Mesenchymal stem cell (in vitro differentiated cells and primary cell): ENCODE results near the gene ZFHX3.

Source experiments
- DNase-seq: peaks from one replicate; pipeline ENCODE4 v3.0.0-alpha.2; 2013
- H2AFZ ChIP-seq: one replicate; pipeline ENCODE4 v1.6.1; 2013; ENCODE audit warnings: low read depth, mild to moderate bottlenecking, control low read depth, inconsistent platforms, low read length, moderate library complexity
- H2AK5ac ChIP-seq: 2 replicates; pipeline ENCODE4 v1.6.1; 2013; ENCODE audit warnings: low read length, moderate library complexity, mild to moderate bottlenecking, inconsistent platforms; ENCODE audit not compliant: severe bottlenecking
- H2BK120ac ChIP-seq: one replicate; pipeline ENCODE4 v1.6.1; 2013; ENCODE audit warnings: low read depth, mild to moderate bottlenecking, inconsistent platforms, low read length, moderate library complexity
- H2BK12ac ChIP-seq, 2 experiments: one replicate each; pipeline ENCODE4 v1.6.1; 2013; ENCODE audit warnings: inconsistent platforms in 2 of 2, low read length in 2 of 2, mild to moderate bottlenecking in 2 of 2, moderate library complexity in 2 of 2, control low read depth in 1 of 2
- H2BK15ac ChIP-seq: one replicate; pipeline ENCODE4 v1.6.1; 2013; ENCODE audit warnings: mild to moderate bottlenecking, low read depth, inconsistent platforms; ENCODE audit not compliant: poor library complexity, severe bottlenecking
- H2BK5ac ChIP-seq: 2 replicates; pipeline ENCODE4 v1.6.1; 2013; ENCODE audit warnings: low read depth, mild to moderate bottlenecking, low read length, control low read depth, inconsistent platforms; ENCODE audit not compliant: poor library complexity, severe bottlenecking
- H3K14ac ChIP-seq, 2 experiments: one replicate each; pipeline ENCODE4 v1.6.1; 2013; ENCODE audit warnings: inconsistent platforms in 2 of 2, low read length in 2 of 2, control low read depth in 1 of 2, mild to moderate bottlenecking in 1 of 2, moderate library complexity in 1 of 2
- H3K18ac ChIP-seq, 2 experiments: one replicate each; pipeline ENCODE4 v1.6.1; 2013; ENCODE audit warnings: inconsistent platforms in 2 of 2, low read length in 2 of 2, control low read depth in 1 of 2, low read depth in 1 of 2, mild to moderate bottlenecking in 1 of 2
- H3K23ac ChIP-seq, 2 experiments: one replicate each; pipeline ENCODE4 v1.6.1; 2013; ENCODE audit warnings: inconsistent platforms in 2 of 2, low read length in 2 of 2, mild to moderate bottlenecking in 2 of 2, moderate library complexity in 2 of 2, control low read depth in 1 of 2
- H3K27ac ChIP-seq: 2 replicates; pipeline ENCODE4 v1.5.1; 2013; ENCODE audit warnings: mild to moderate bottlenecking, moderate library complexity, low read length, control low read depth, inconsistent platforms; ENCODE audit not compliant: poor library complexity, severe bottlenecking
- H3K27me3 ChIP-seq, 2 experiments: 2 replicates each; pipeline versions ENCODE4 v1.6.1 to v1.7.0; 2013; ENCODE audit warnings: low read length in 2 of 2, mild to moderate bottlenecking in 2 of 2, moderate library complexity in 2 of 2, control low read depth in 1 of 2, inconsistent platforms in 1 of 2; ENCODE audit not compliant: control insufficient read depth in 1 of 2, insufficient read depth in 1 of 2
- H3K36me3 ChIP-seq, 2 experiments: 2 replicates each; pipeline versions ENCODE4 v1.6.1 to v1.7.0; 2013; ENCODE audit warnings: low read length in 2 of 2, control low read depth in 1 of 2, inconsistent platforms in 1 of 2, low read depth in 1 of 2, mild to moderate bottlenecking in 1 of 2; ENCODE audit not compliant: insufficient read depth in 2 of 2, control insufficient read depth in 1 of 2
- H3K4ac ChIP-seq, 2 experiments: one replicate each; pipeline ENCODE4 v1.6.1; 2013; ENCODE audit warnings: inconsistent platforms in 2 of 2, low read length in 2 of 2, mild to moderate bottlenecking in 2 of 2, moderate library complexity in 2 of 2, control low read depth in 1 of 2, low read depth in 1 of 2
- H3K4me1 ChIP-seq: 2 replicates; pipeline ENCODE4 v1.6.1; 2013; ENCODE audit warnings: low read depth, low read length, control low read depth; ENCODE audit not compliant: control insufficient read depth, insufficient read depth
- H3K4me2 ChIP-seq: 2 replicates; pipeline ENCODE4 v1.6.1; 2013; ENCODE audit warnings: low read length, mild to moderate bottlenecking, inconsistent platforms; ENCODE audit not compliant: poor library complexity, severe bottlenecking
- H3K4me3 ChIP-seq, 2 experiments: 2 replicates each; pipeline versions ENCODE4 v1.5.1 to v1.7.0; 2013; ENCODE audit warnings: low read length in 2 of 2, mild to moderate bottlenecking in 2 of 2, control low read depth in 1 of 2, low read depth in 1 of 2; ENCODE audit not compliant: insufficient read depth in 1 of 2
- H3K79me1 ChIP-seq: replicated peaks from 2 replicates; pipeline ENCODE4 v1.6.1; 2013; ENCODE audit warnings: mild to moderate bottlenecking, control low read depth, low read length, inconsistent platforms; ENCODE audit not compliant: poor library complexity, severe bottlenecking
- H3K9ac ChIP-seq: 2 replicates; pipeline ENCODE4 v1.7.0; 2013; ENCODE audit warnings: mild to moderate bottlenecking, low read length, moderate library complexity
- H3K9me3 ChIP-seq: 2 replicates; pipeline ENCODE4 v1.7.0; 2013; ENCODE audit warnings: mild to moderate bottlenecking, low read length; ENCODE audit not compliant: control insufficient read depth
- H4K8ac ChIP-seq: one replicate; pipeline ENCODE4 v1.6.1; 2013; ENCODE audit warnings: inconsistent platforms, mild to moderate bottlenecking, low read length, moderate library complexity
- H4K91ac ChIP-seq: one replicate; pipeline ENCODE4 v1.6.1; 2013; ENCODE audit warnings: mild to moderate bottlenecking, low read length, inconsistent platforms
- WGBS: methylation state at CpG from one replicate; pipeline ENCODE4 v1.1.7; 2013; ENCODE audit warnings: mixed read lengths; 5-methylcytosine and 5-hydroxymethylcytosine counted together

The ZFHX3 gene

GRCh38 chr16:72891291-72892227, 156.4 kb downstream of the ZFHX3 start:
- Histone ChIP-seq H3K4me1 (peaks cover 6% of the 10 kb centered on the region), H2BK12ac (no peak overlapping the region), H3K36me3 (peaks cover 16 to 34% of the 10 kb centered on the region in 2 experiments), H2BK15ac (no peak overlapping the region), H2AK5ac (no peak overlapping the region), H3K18ac (no peak overlapping the region), H4K8ac (no peak overlapping the region), H2AFZ (no peak overlapping the region), H3K79me1 (peaks cover 13% of the 10 kb centered on the region), H4K91ac (no peak overlapping the region), H3K27ac (no peak overlapping the region), H3K27me3 (no peaks in the 10 kb centered on the region), H3K4me2 (no peak overlapping the region), H3K9me3 (no peaks in the 10 kb centered on the region), H3K4me3 (no peak overlapping the region), H2BK5ac (no peak overlapping the region), H2BK120ac (no peak overlapping the region), H3K9ac (no peak overlapping the region), H3K23ac (no peak overlapping the region), H3K4ac (no peak overlapping the region), H3K14ac (no peak overlapping the region)
- 88% methylated on average over 9 of the region's 9 CpGs for WGBS
- DNase-seq = no peak

- Histone ChIP-seq H3K4me1 (peaks cover 6% of the 10 kb centered on the region), H3K9ac (no peak overlapping the region), H4K8ac (no peak overlapping the region)
Observed at GRCh38 chr16:72890587-72890986, 157.3 kb downstream of the ZFHX3 start.

DNA sequence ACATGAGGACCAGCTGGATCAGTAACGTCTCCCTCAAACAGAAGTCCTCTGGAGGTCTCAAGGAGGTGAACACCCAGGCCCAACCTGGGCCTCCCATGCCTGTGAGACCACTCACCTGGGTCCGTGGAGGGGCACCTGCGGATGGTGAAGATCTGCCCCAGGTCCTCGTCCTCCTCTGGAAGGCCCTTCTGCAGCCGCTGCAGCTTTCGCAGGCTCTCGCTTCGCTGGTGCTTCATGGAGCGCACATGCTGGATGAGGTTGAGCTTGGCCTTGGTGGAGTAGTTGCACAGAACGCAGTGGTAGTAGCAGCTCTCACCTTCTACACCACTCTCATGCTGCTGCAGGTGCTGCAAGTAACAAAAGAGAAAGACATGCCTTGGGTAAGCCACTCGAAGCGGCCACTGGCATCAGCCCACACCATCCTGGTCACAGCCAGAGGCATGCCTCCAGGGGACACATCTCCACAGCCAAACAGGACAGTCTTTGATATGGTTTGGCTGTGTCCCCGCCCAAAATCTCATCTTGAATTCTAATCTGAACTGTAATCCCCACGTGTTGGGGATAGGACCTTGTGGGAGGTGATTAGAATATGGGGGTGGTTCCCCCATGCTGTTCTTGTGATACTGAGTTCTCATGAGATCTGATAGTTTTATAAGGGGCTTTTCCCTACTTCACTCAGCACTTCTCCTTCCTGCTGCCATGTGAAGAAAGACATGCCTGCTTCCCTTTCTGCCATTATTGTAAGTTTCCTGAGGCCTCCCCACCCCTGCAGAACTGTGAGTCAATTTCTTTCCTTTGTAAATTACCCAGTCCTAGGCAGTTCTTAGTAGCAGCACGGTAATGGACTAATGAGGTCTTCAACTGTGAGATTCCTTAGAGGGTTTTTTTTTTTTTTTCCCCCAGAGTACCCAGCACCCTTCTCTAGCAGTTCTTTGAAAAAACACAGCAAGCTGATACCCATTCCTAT, 158.0 kb downstream of the ZFHX3 start:
- H3K9ac ChIP-seq = no peak overlapping the region
- no peak overlapping the region for H3K14ac ChIP-seq
- no peak overlapping the region for H3K18ac ChIP-seq
- H2BK12ac ChIP-seq = no peak overlapping the region
- no peak overlapping the region for H2BK5ac ChIP-seq
- no peak for DNase-seq
- H3K27me3 ChIP-seq = no peaks in the 10 kb centered on the region
- no peak overlapping the region for H3K4me3 ChIP-seq
- H2BK15ac ChIP-seq = no peak overlapping the region
- H3K79me1 ChIP-seq = peaks cover 12% of the 10 kb centered on the region
- WGBS = 93% methylated on average over 14 of the region's 15 CpGs
- H3K23ac ChIP-seq = no peak overlapping the region
- no peak overlapping the region for H4K91ac ChIP-seq
- no peak overlapping the region for H3K4me2 ChIP-seq
- H3K4me1 ChIP-seq = peaks cover 6% of the 10 kb centered on the region
- no peak overlapping the region for H3K4ac ChIP-seq
- H4K8ac ChIP-seq = peak overlapping the region; percentile 40
- no peak overlapping the region for H2BK120ac ChIP-seq
- H3K27ac ChIP-seq = no peak overlapping the region
- H2AK5ac ChIP-seq = no peak overlapping the region
- no peak overlapping the region for H2AFZ ChIP-seq
- no peaks in the 10 kb centered on the region for H3K9me3 ChIP-seq
- H3K36me3 ChIP-seq = peaks cover 19 to 50% of the 10 kb centered on the region in 2 experiments

More at GRCh38 chr16:72890587-72890986, 157.3 kb downstream of the ZFHX3 start:
- no peak overlapping the region for H2BK5ac ChIP-seq
- H3K36me3 ChIP-seq = peaks cover 16 to 44% of the 10 kb centered on the region in 2 experiments
- H4K91ac ChIP-seq = no peak overlapping the region
- H2AK5ac ChIP-seq = no peak overlapping the region
- no peak overlapping the region for H3K4me3 ChIP-seq
- no peak overlapping the region for H2BK15ac ChIP-seq
- H3K27ac ChIP-seq = no peak overlapping the region
- H3K79me1 ChIP-seq = peaks cover 13% of the 10 kb centered on the region
- no peak overlapping the region for H2BK120ac ChIP-seq
- H3K14ac ChIP-seq = no peak overlapping the region
- H3K27me3 ChIP-seq = no peaks in the 10 kb centered on the region
- no peak overlapping the region for H3K23ac ChIP-seq
- H2BK12ac ChIP-seq = no peak overlapping the region
- H3K9me3 ChIP-seq = no peaks in the 10 kb centered on the region
- no peak overlapping the region for H3K4me2 ChIP-seq
- H3K18ac ChIP-seq = no peak overlapping the region
- H2AFZ ChIP-seq = no peak overlapping the region
- no peak overlapping the region for H3K4ac ChIP-seq
- no peak for DNase-seq
- WGBS = 92% methylated on average over 2 of the region's 3 CpGs

DNA sequence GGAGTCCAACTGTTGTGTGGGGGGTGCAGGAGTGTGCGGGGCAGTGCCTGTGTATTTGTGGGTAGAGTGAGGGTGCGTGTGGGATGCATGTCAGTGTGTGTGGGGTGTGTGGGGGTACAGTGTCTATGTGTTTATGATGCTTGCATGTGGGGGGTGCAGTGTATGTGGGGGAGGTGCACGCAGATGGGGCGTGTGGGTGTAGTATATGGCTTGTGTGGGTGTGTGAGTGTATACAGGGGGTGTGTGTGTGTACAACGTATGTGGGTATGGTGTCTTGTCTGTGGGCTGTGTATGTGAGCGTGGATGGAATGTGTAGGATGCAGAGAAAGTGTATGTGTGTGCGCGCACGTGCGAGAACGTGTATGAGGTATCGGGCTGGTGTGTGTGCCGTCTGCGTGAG, 160.4 kb downstream of the ZFHX3 start:
- H2BK12ac ChIP-seq = no peak overlapping the region
- peaks cover 20 to 55% of the 10 kb centered on the region in 2 experiments for H3K36me3 ChIP-seq
- peak overlapping the region in 1 of 2 experiments; percentile 18 for H3K14ac ChIP-seq
- no peak overlapping the region for H2AFZ ChIP-seq
- H4K91ac ChIP-seq = no peak overlapping the region
- H3K27me3 ChIP-seq = no peaks in the 10 kb centered on the region
- H3K23ac ChIP-seq = no peak overlapping the region
- H3K4ac ChIP-seq = no peak overlapping the region
- H2BK120ac ChIP-seq = no peak overlapping the region
- H3K18ac ChIP-seq = no peak overlapping the region
- no peak overlapping the region for H3K9ac ChIP-seq
- no peak overlapping the region for H3K4me3 ChIP-seq
- no peak overlapping the region for H3K4me2 ChIP-seq
- 86% methylated on average over 14 of the region's 14 CpGs for WGBS
- no peak for DNase-seq
- no peak overlapping the region for H2BK5ac ChIP-seq
- no peaks in the 10 kb centered on the region for H3K9me3 ChIP-seq
- H3K4me1 ChIP-seq = peaks cover 7% of the 10 kb centered on the region
- no peak overlapping the region for H4K8ac ChIP-seq
- peaks cover 4% of the 10 kb centered on the region for H3K79me1 ChIP-seq
- no peak overlapping the region for H2BK15ac ChIP-seq
- H2AK5ac ChIP-seq = no peak overlapping the region
- H3K27ac ChIP-seq = no peak overlapping the region
